GM18951 (cell line): ENCODE measurements around the gene FBRSL1.
"Not testable (repeated sequence)": the region's sequence is repeated elsewhere in the genome, so short reads cannot be mapped to it uniquely, and the experiment has no call there.

ENCODE experiments used
- POLR2A ChIP-seq: IDR thresholded peaks from 4 replicates; pipeline ENCODE4 v1.6.1; 2011; ENCODE audit warnings: mild to moderate bottlenecking; ENCODE audit not compliant: insufficient read length, insufficient read depth; ENCODE audit errors: extremely low read depth
- in situ Hi-C: fragments of 300-500 bp; cut with MboI; formaldehyde crosslinking; loops from one replicate; pipeline ENCODE4 v1.12.0; 2022; ENCODE audit warnings: low sequenced_read_pairs, mixed read lengths, inconsistent platforms; ENCODE audit not compliant: unreplicated experiment

FBRSL1 gene

DNA sequence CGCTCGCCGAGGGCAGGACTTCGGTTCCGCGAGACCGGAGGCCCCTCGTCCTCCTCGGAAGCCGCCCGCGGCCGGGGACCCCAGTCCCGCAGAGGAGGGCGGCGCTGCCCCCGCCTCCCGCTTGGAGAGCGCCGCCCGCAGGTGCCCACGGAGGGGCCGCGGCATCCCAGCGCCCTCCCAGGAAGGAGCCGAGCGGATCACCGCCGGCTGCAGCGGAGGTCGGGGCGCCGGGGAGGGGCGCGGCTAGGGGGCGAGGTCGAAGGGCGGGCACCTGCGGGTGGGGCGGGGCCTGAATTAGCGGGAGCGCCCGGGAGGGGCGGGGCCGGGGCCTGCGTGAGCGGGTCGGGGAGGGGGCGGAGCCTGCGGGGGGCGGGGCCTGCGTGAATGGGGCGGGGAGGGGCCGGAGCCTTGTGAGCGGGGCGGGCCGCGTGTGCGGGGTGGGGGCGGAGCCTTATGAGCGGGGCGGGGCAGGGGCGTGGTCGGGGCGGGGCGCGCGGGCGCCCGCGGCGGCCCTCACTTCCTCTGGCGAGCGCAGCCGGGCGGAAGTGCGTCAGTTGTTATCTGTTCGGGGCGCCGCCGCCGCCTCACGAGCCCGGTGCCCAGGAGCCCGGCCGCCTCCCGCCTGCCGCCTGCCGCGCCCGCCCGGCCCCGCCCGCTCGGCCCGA, at the start of gene FBRSL1:
TSS of gene FBRSL1 (plus strand) at position 550 of the 665 bp plus-strand sequence.
- in situ Hi-C loops = no loop called here
- TF ChIP-seq POLR2A = peak; percentile 42

DNA sequence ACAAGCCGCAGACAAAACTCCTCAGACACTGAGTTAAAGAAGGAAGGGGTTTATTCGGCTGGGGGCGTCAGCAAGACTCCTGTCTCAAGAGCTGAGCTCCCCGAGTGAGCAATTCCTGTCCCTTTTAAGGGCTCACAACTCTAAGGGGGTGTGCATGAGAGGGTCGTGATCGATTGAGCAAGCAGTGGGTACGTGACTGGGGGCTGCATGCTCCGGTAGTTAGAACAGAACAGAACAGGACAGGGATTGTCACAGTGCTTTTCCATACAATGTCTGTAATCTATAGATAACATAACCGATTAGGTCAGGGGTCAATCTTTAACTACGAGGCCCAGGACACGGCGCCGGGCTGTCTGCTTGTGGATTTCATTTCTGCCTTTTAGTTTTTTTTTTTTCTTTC, 49.5 kb upstream of the FBRSL1 start:
- in situ Hi-C loops = not testable (repeated sequence)

DNA sequence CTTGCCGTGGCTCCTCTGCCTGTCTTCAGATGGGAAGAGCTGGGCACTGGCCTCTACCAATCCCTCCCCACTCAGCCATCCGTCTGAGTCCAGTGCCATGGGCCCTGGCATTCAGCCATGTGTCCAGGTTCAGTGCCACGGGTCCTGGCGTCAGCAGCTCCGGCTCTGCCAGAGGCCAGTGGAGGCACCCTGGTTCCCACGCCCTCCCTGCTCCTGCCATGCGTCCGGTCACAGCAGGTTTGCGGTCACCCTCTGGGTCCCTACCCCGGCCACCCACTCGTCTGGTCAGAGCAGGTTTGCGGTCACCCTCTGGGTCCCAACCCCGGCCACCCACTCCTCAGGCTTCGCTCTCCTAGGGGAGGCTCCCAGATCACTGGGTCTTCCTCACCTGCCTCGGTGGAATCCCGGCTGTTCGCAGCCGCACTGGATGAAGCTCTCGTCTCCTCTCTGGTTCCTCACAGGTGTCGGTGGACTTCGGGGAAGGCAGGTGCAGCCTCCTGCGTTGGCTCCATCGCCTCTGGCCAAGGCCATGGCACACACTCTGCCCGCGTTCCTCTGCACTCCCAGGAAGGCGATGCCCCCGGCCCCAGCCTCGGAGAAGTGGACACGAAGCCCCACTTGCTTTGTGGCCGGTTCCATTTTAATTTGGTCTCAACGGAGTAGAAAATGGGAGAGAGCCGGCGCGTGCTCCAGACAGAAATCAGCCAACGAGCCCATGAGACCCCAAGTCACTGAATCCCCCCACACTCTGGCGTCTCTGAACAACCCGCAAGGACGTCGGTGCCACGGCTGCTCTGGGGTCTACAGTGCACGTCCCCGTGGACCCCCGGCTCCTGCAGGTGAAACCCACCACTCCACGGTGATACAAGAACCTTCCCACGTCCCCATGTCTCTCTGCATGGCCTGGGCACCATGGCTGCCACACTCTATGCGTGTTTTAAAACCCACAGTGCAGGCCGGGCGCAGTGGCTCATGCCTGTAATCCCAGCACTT, 47.8 kb upstream of the FBRSL1 start:
- in situ Hi-C loops = no loop called here
- TF ChIP-seq POLR2A = no peak

DNA sequence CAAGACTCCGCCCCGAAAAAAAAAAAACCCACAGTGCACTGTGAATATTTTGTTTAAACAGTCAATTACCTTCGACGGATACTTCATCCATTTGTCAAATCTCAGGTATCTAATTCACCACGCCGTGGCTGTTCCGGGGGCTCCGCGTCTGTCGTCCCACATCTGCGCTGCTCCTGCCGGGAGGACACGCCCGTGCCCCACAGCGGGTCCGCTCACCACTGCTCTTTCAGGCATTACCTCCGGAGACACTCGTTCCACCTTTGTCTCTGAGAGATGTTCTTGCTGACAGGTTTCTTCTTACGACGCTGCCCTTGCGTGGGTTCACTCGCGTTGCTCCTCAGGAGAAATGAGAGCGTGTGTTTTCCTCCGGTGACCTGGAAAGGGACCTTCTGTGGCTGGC, 46.9 kb upstream of the FBRSL1 start:
- no peak for TF ChIP-seq POLR2A
- in situ Hi-C loops = no loop called here

DNA sequence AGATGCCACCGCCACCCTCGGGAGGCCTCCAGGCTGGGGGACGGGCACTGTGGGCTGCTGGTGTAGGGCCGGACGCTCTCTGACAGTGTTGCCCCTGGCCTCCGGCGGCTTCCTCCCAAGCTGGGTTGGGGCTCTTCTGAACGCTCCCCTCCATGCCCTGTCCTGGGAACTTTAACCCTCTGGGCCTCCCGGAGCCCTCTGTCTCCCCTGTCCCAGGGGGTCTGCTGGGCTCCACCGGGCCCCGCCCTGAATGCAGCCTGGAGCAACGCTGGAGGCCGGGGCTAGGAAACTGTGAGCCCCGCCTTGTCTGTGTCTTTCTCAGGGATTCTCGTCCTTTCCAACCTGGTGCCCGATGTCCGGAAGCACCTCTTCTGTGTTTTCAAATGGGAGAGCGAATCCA, 45.7 kb upstream of the FBRSL1 start:
- in situ Hi-C loops = no loop called here
- no peak for TF ChIP-seq POLR2A

DNA sequence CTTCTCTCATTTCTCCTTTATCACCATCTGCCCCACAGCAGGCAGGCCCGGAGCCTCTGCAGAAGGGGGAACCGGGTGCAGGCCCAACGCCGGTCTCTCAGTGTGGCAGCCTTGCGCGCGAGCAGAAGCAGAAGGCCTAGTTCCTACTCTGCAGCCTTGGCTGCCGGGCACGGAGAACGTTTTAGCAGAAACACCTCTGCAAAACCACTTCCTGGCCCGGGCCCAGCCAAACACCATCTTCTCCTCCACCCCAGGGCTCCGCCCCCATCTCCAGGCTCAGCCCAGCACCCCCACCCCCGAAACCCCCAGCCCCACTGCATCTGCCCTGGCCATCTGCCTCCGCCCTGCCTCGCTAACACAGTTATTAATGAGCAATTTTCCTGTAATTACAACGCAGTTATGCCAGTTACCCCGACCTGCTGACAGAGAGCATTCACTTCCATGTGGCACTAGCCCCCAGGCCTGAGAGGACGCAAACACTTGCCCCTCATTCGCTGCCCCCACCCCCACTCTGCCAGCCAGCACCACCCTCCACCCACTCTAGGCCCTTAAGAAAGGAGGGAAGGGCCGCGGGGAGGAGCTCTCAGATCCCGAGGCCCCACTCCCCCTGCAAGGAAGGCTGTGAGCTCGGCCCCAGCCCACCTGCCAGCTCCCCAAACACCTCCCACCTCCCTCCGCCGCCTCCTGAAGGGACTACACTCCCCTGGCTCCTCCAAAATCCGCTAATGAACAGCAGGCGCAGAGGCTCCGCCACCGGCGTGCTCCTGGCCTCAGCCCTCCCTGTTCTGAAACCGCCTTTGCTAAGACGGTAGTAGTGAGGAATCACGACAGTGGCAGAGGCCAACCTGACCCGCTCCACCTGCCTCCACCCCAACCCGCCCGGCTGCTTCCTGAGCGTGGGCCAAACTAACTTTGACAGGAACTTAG, 44.7 kb upstream of the FBRSL1 start:
- in situ Hi-C loops = no loop called here
- peak; percentile 39 for TF ChIP-seq POLR2A

DNA sequence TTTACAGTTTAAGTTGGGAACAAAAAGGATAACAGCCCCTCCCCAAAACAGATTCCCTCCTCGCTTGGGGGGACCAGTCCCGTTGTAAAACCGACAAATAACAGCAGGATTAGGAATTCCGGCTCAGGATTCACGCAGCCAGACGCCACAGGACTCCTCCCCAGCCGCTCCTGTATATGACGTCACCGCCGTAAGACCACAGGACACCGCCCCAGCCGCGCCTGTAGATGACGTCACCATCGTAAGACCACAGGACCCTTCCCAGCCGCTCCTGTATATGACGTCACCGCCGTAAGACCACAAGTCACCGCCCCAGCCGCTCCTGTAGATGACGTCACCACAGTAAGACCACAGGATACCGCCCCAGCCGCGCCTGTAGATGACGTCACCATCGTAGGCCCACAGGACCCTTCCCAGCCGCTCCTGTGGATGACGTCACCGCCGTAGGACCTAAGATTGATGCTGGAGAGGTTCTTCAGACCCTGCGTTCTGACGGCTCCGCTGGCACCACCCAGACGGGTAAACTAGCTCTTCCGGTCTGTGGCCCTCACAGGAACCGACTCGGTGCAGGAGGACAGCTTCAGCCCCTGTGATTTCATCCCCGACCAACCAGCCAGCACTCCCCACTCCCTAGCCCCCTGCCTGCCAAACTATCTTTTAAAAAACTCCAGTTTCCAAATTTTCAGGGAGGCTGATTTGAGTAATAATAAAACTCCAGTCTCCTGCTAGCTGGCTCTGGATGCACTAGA, 43.9 kb upstream of the FBRSL1 start:
- in situ Hi-C loops = no loop called here
- TF ChIP-seq POLR2A = no peak

DNA sequence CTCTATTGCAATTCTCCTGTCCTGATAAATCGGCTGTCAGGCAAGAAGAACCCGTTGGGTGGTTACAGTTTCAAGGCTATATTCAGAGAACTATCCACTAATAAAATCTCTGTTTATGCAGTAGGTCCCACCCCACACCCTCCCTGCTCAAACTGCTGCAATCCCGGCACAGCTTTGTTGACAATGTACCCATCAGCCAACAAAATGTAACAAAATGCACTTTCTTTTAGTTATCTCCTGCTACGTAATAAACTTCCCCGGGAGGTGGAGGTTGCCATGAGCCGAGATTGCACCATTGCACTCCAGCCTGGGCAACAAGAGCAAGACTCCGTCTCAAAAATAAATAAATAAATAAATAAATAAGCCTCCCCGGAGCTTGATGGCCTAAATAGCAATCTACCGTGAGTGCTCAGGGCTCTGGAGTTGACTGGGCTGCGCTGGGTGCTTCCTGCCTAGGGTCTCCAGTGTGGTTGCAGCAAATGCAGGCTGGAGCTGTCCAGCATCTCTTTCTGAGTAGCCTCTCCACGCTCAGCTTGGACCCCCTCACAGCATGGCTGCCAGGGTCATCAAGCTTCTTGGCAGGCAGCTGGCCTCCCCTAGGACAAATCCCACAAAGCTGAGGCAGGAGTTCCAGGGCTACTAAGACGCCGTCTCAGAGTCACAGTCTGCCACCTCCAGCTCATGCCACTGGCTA, 43.2 kb upstream of the FBRSL1 start:
- in situ Hi-C loops = no loop called here
- no peak for TF ChIP-seq POLR2A

DNA sequence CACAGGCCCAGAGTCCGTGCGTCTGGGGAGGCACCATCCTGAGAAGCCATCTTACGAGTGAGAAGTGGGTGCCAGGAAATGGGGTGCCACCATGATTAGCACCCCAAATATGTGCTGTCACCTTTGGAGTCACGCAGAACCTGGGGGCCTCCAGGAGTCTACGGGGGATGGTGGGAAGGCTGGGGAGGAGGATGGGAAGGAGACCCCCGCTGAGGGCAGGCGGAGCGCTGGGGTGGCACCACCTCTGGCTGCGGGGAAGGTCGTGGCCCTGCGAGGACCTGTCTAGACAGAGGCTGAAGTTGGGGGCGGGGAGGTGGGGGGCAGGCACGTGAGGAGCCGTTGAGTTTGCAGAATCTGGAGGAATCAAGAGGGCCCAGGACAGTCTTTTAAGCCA, 42.6 kb upstream of the FBRSL1 start:
- TF ChIP-seq POLR2A = no peak

DNA sequence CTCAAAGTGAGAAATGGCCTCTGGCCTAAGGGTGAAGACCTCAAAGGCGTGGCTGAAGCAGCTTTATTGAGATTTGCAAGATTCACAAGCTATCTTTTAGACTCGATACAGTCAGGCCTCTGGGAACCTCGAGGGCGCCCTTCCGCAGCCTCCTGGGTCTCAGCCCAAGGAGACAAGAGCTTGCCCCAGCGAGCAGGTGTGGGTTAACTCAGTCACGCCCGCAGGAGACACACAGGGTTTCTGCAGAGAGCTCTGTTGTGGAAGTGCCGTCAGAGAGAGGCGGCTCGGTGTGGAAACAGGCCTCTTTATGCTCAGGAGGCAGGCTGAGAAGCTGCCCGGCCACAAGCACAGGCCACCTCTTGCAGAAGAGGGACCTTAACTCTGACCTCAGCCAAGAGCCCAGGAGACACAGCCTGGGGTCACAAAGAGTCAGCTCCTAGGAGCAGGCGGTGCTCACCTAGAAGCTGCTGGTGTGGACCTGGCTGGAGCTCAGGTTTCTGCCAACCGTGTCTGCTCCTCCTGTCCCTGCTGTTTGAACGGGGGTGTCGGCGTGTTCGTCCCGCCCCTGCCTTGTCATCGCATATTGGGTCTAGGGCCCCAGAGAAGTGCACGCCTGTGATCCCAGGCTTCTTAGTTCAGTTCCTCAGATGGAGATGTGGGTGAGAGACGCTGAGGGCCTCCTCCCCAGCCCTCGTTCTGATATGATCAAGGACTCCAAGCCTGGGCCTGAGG, 42.1 kb upstream of the FBRSL1 start:
- in situ Hi-C loops = no loop called here
- no peak for TF ChIP-seq POLR2A

More for the DNA sequence above, 42.6 kb upstream of the FBRSL1 start:
- in situ Hi-C loops = no loop called here

DNA sequence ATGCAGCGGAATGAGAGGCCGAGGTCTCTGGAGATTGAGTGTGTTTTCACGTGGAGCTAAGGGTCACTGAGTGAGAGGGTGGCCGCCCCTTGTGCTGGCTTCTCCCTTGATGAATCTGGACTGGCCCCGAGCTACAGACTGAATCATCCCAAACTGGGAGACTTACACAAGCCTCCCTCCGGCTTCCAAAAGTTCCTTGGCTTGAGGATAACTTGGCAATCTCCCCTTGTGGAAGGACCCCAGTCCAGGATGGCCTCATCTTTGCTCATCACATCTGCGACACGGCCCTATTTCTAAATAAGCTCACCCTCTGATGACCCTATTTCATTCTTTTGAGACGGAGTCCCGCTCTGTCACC, 41.5 kb upstream of the FBRSL1 start:
- in situ Hi-C loops = no loop called here
- no peak for TF ChIP-seq POLR2A
